CD4-positive, alpha-beta T cell (primary cell): ENCODE data around the gene SH3D19. TPM values are rescaled to one million over a fixed set of nuclear protein-coding genes. Genes with fewer than 3 reads are reported as not detected.

Experiments
- ATAC-seq: fragments of 200-7000 bp; cut with Tn5 transposase; one replicate; pipeline ENCODE4 v1.10.0; 2022; ENCODE audit warnings: mild to moderate bottlenecking; ENCODE audit not compliant: poor library complexity
- CTCF ChIA-PET: fragments of 350-600 bp; sonication (Branson Sonifier 250); formaldehyde crosslinking; loops from one replicate; lab custom pipeline; 2021; ENCODE audit warnings: antibody characterized with exemption, inconsistent platforms; lab: Charles Lee
- POLR2A ChIA-PET: fragments of 350-600 bp; sonication (Branson Sonifier 250); formaldehyde crosslinking; loops from one replicate; lab custom pipeline; 2021; ENCODE audit warnings: antibody characterized with exemption, inconsistent platforms; lab: Charles Lee
- DNase-seq, 14 experiments: peaks; one replicate each; pipeline ENCODE4 v3.0.0-alpha.2; 2013 to 2020; ENCODE audit warnings: mixed read lengths in 2 of 14
- H3K27ac ChIP-seq, 2 donors: one replicate each; pipeline versions ENCODE4 v1.5.1 to v1.7.0; 2013; ENCODE audit warnings: low read length in 2 of 2, low read depth in 1 of 2, mild to moderate bottlenecking in 1 of 2
- H3K27me3 ChIP-seq, 2 experiments: 1 replicate in 1 of 2; 2 replicates in 1 of 2; pipeline versions ENCODE4 v1.6.1 to v1.7.0; 2013; ENCODE audit warnings: low read length in 2 of 2, control low read depth in 1 of 2, mild to moderate bottlenecking in 1 of 2, moderate library complexity in 1 of 2; ENCODE audit not compliant: insufficient read depth in 2 of 2, control insufficient read depth in 1 of 2
- H3K36me3 ChIP-seq: one replicate; pipeline ENCODE4 v1.6.1; 2013; ENCODE audit warnings: low read length, control low read depth; ENCODE audit not compliant: insufficient read depth
- H3K4me1 ChIP-seq: one replicate; pipeline ENCODE4 v1.6.1; 2013; ENCODE audit warnings: low read length, control low read depth; ENCODE audit not compliant: insufficient read depth
- H3K4me3 ChIP-seq: one replicate; pipeline ENCODE4 v1.5.1; 2013; ENCODE audit warnings: mild to moderate bottlenecking, low read length, moderate library complexity
- H3K9me3 ChIP-seq, 2 experiments: 1 replicate in 1 of 2; 2 replicates in 1 of 2; pipeline versions ENCODE4 v1.6.1 to v1.7.0; 2013; ENCODE audit warnings: low read length in 2 of 2, mild to moderate bottlenecking in 2 of 2, control low read depth in 1 of 2, moderate library complexity in 1 of 2; ENCODE audit not compliant: control insufficient read depth in 1 of 2, insufficient read depth in 1 of 2
- H3K27ac Mint-ChIP-seq: one replicate; pipeline ENCODE4 v1.8.0; 2020; ENCODE audit warnings: mixed read lengths
- H3K27me3 Mint-ChIP-seq: one replicate; pipeline ENCODE4 v1.8.0; 2021; ENCODE audit warnings: mixed read lengths
- H3K36me3 Mint-ChIP-seq: one replicate; pipeline ENCODE4 v1.8.0; 2021; ENCODE audit warnings: low read depth, mixed read lengths
- H3K4me1 Mint-ChIP-seq: one replicate; pipeline ENCODE4 v1.8.0; 2021; ENCODE audit warnings: low read depth, mixed read lengths
- H3K4me3 Mint-ChIP-seq: one replicate; pipeline ENCODE4 v1.8.0; 2020; ENCODE audit warnings: mild to moderate bottlenecking, mixed read lengths
- H3K9me3 Mint-ChIP-seq: one replicate; pipeline ENCODE4 v1.8.0; 2020; ENCODE audit warnings: mixed read lengths
- CTCF ChIP-seq: fragments of 200-600 bp; IDR thresholded peaks from one replicate; pipeline ENCODE4 v1.8.0; 2022; ENCODE audit warnings: antibody characterized with exemption, mild to moderate bottlenecking
- intact Hi-C, 2 experiments: fragments of 100-400 bp; cut with DNase I in 1 of 2; cut with micrococcal nuclease in 1 of 2; formaldehyde crosslinking; loops; one replicate each; pipeline versions ENCODE4 v1.15.1 to v1.9.0; 2023 to 2025; cut with DNase I, micrococcal nuclease
- total RNA-seq, 174 experiments: library from RNA in 2 of 174; stranded (reverse) in 2 of 174; gene quantifications; one replicate each; pipeline ENCODE4 v1.2.3 and lab custom pipeline; 2021 to 2026

The SH3D19 gene
- total RNA-seq, 2 experiments from 2014 or later: 0.27 TPM; not detected in 1

- POLR2A ChIA-PET: no interaction called here
- no peaks in the 10 kb centered on the region for H3K9me3 Mint-ChIP-seq
- TF ChIP-seq CTCF: no peak
- no peaks in the 10 kb centered on the region for H3K4me1 Mint-ChIP-seq
- no peak overlapping the region for H3K27ac Mint-ChIP-seq
- CTCF ChIA-PET: no interaction called here
- Histone ChIP-seq H3K9me3 (peaks cover 0 to 9% of the 10 kb centered on the region in 2 experiments), H3K27me3 (no peaks in the 10 kb centered on the region), H3K36me3 (no peaks in the 10 kb centered on the region), H3K4me3 (no peak overlapping the region), H3K27ac (no peak overlapping the region), H3K4me1 (no peaks in the 10 kb centered on the region)
- H3K27me3 Mint-ChIP-seq: peaks cover 15% of the 10 kb centered on the region
- intact Hi-C loops: no loop called here
- H3K36me3 Mint-ChIP-seq: no peaks in the 10 kb centered on the region
- no peak overlapping the region for H3K4me3 Mint-ChIP-seq
- DNase-seq (no peak), ATAC-seq (no peak)
These were observed 64.9 kb downstream of the SH3D19 start for GRCh38 chr4:151260526-151260925.

- no peaks in the 10 kb centered on the region for H3K27me3 ChIP-seq
- H3K27ac ChIP-seq: no peak overlapping the region
- Mint-ChIP-seq H3K9me3 (no peaks in the 10 kb centered on the region), H3K4me1 (no peaks in the 10 kb centered on the region), H3K27ac (no peak overlapping the region), H3K4me3 (no peak overlapping the region), H3K36me3 (no peaks in the 10 kb centered on the region), H3K27me3 (peaks cover 15% of the 10 kb centered on the region)
- H3K4me3 ChIP-seq: no peak overlapping the region
- no peaks in the 10 kb centered on the region for H3K4me1 ChIP-seq
- no peaks in the 10 kb centered on the region for H3K36me3 ChIP-seq
- DNase-seq: no peak
- POLR2A ChIA-PET: no interaction called here
- peaks cover 0 to 13% of the 10 kb centered on the region in 2 experiments for H3K9me3 ChIP-seq
- no peak for TF ChIP-seq CTCF
- intact Hi-C loops: no loop called here
- no peak for ATAC-seq
- CTCF ChIA-PET: no interaction called here
These were observed 65.7 kb downstream of the SH3D19 start for GRCh38 chr4:151259752-151260151.

GRCh38 chr4:151257704-151258103 is 67.7 kb downstream of the SH3D19 start:
- DNase-seq (no peak), ATAC-seq (no peak)
- CTCF ChIA-PET: no interaction called here

More at GRCh38 chr4:151257704-151258103, 67.7 kb downstream of the SH3D19 start:
- Mint-ChIP-seq H3K27me3 (peaks cover 15% of the 10 kb centered on the region), H3K4me1 (no peaks in the 10 kb centered on the region), H3K36me3 (no peaks in the 10 kb centered on the region), H3K9me3 (no peaks in the 10 kb centered on the region), H3K27ac (no peak overlapping the region), H3K4me3 (no peak overlapping the region)
- no peak overlapping the region for H3K27ac ChIP-seq
- peaks cover 0 to 9% of the 10 kb centered on the region in 2 experiments for H3K9me3 ChIP-seq
- no peaks in the 10 kb centered on the region for H3K4me1 ChIP-seq
- H3K36me3 ChIP-seq: no peaks in the 10 kb centered on the region
- no peak overlapping the region for H3K4me3 ChIP-seq
- TF ChIP-seq CTCF: no peak
- intact Hi-C loops: no loop called here
- no peaks in the 10 kb centered on the region for H3K27me3 ChIP-seq
- POLR2A ChIA-PET: no interaction called here
